Mesendoderm (in vitro differentiated cells): Measurements from ENCODE around the gene CTSL.

Experiments
- DNase-seq: peaks from one replicate; pipeline ENCODE4 v3.0.0; 2013
- H2AK5ac ChIP-seq: 2 replicates; pipeline ENCODE4 v1.6.1; 2013; ENCODE audit warnings: low read length, inconsistent platforms
- H2BK120ac ChIP-seq: 2 replicates; pipeline ENCODE4 v1.6.1; 2013; ENCODE audit warnings: low read depth, mild to moderate bottlenecking, low read length, moderate library complexity, mixed read lengths
- H2BK15ac ChIP-seq: replicated peaks from 2 replicates; pipeline ENCODE4 v1.6.1; 2013; ENCODE audit warnings: low read depth, mild to moderate bottlenecking, moderate library complexity
- H2BK5ac ChIP-seq: 2 replicates; pipeline ENCODE4 v1.6.1; 2013; ENCODE audit warnings: low read length, inconsistent platforms
- H3K18ac ChIP-seq: 2 replicates; pipeline ENCODE4 v1.6.1; 2013; ENCODE audit warnings: mild to moderate bottlenecking, low read length, mixed read lengths
- H3K23ac ChIP-seq: one replicate; pipeline ENCODE4 v1.6.1; 2013; ENCODE audit warnings: low read length
- H3K27ac ChIP-seq: 2 replicates; pipeline ENCODE4 v1.5.1; 2013; ENCODE audit warnings: low read depth, mild to moderate bottlenecking, inconsistent platforms, low read length, moderate library complexity
- H3K27me3 ChIP-seq: 2 replicates; pipeline ENCODE4 v1.6.1; 2013; ENCODE audit warnings: low read length, control low read depth, mild to moderate bottlenecking, inconsistent platforms; ENCODE audit not compliant: insufficient read depth, poor library complexity
- H3K36me3 ChIP-seq: 2 replicates; pipeline ENCODE4 v1.6.1; 2013; ENCODE audit warnings: low read length, inconsistent platforms; ENCODE audit not compliant: control insufficient read depth, insufficient read depth
- H3K4ac ChIP-seq: one replicate; pipeline ENCODE4 v1.6.1; 2013; ENCODE audit warnings: low read depth, mild to moderate bottlenecking, low read length, moderate library complexity
- H3K4me1 ChIP-seq: 2 replicates; pipeline ENCODE4 v1.6.1; 2013; ENCODE audit warnings: low read depth, low read length, inconsistent platforms; ENCODE audit not compliant: control insufficient read depth
- H3K4me2 ChIP-seq: 2 replicates; pipeline ENCODE4 v1.6.1; 2013; ENCODE audit warnings: low read length
- H3K4me3 ChIP-seq: 2 replicates; pipeline ENCODE4 v1.5.1; 2013; ENCODE audit warnings: mild to moderate bottlenecking, low read length
- H3K56ac ChIP-seq: one replicate; pipeline ENCODE4 v1.6.1; 2013; ENCODE audit warnings: low read length
- H3K79me1 ChIP-seq: 2 replicates; pipeline ENCODE4 v1.6.1; 2013; ENCODE audit warnings: low read length, inconsistent platforms
- H3K79me2 ChIP-seq: 2 replicates; pipeline ENCODE4 v1.6.1; 2013; ENCODE audit warnings: mild to moderate bottlenecking, low read length; ENCODE audit not compliant: control insufficient read depth, insufficient read depth
- H3K9ac ChIP-seq: 2 replicates; pipeline ENCODE4 v1.6.1; 2013; ENCODE audit warnings: low read length, inconsistent platforms
- H4K5ac ChIP-seq: one replicate; pipeline ENCODE4 v1.6.1; 2013; ENCODE audit warnings: low read length
- H4K8ac ChIP-seq: one replicate; pipeline ENCODE4 v1.6.1; 2013; ENCODE audit warnings: low read depth, mild to moderate bottlenecking, control low read depth, low read length, moderate library complexity
- WGBS: extraction: QIAGEN DNeasy Blood & Tissue Kit; methylation state at CpG from one replicate; pipeline ENCODE4 v1.1.7; 2013; ENCODE audit warnings: low lambda C conversion rate, missing lambda C conversion rate; ENCODE audit not compliant: insufficient coverage; ENCODE audit errors: extremely low coverage; 5-methylcytosine and 5-hydroxymethylcytosine counted together

The CTSL gene

GRCh38 chr9:87682085-87682484 lies 43.8 kb upstream of the CTSL start:
- no peak overlapping the region for H3K4me3 ChIP-seq
- no peak overlapping the region for H2AK5ac ChIP-seq
- H3K9ac ChIP-seq = no peak overlapping the region
- H2BK15ac ChIP-seq = no peak overlapping the region
- H3K4me2 ChIP-seq = no peak overlapping the region
- DNase-seq = no peak
- no peak overlapping the region for H2BK5ac ChIP-seq
- H3K79me2 ChIP-seq = no peaks in the 10 kb centered on the region
- H3K18ac ChIP-seq = no peak overlapping the region
- no peaks in the 10 kb centered on the region for H3K4me1 ChIP-seq
- H4K8ac ChIP-seq = no peak overlapping the region
- no peak overlapping the region for H4K5ac ChIP-seq
- H3K27me3 ChIP-seq = no peaks in the 10 kb centered on the region
- no peak overlapping the region for H3K4ac ChIP-seq
- peaks cover 9% of the 10 kb centered on the region for H3K36me3 ChIP-seq
- no peak overlapping the region for H3K23ac ChIP-seq
- no peak overlapping the region for H3K27ac ChIP-seq
- H3K79me1 ChIP-seq = no peaks in the 10 kb centered on the region
- H3K56ac ChIP-seq = no peak overlapping the region
- no peak overlapping the region for H2BK120ac ChIP-seq
- no CpG with 5 or more reads among the region's 4 CpGs for WGBS

DNA sequence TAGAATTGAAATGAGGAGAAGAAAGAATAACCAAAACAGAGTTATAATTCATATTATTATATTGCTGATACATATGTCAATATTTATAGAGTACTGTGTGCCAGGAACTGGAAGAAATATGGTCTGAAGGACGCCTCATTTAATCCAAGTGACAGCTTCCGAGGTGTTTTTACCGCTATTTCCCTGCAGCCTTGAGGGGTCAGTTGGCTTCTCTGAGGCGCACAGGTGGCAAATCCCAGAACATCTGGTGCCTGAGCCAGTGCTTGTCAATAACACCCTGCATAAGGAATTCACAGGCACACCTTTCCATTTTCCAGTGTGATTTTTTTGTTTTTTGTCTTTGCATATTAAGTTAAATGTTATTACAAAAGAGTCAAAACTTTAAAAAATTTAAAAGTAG lies 43.3 kb upstream of the CTSL start:
- H3K4me3 ChIP-seq = no peak overlapping the region
- peaks cover 9% of the 10 kb centered on the region for H3K36me3 ChIP-seq
- no peak overlapping the region for H2BK15ac ChIP-seq
- H3K27me3 ChIP-seq = no peaks in the 10 kb centered on the region
- no peak overlapping the region for H4K5ac ChIP-seq
- H3K4ac ChIP-seq = no peak overlapping the region
- no CpG with 5 or more reads among the region's 4 CpGs for WGBS
- no peaks in the 10 kb centered on the region for H3K79me2 ChIP-seq
- no peak overlapping the region for H3K4me2 ChIP-seq
- H3K27ac ChIP-seq = no peak overlapping the region
- H3K18ac ChIP-seq = no peak overlapping the region
- no peak overlapping the region for H3K9ac ChIP-seq
- no peaks in the 10 kb centered on the region for H3K4me1 ChIP-seq
- H2AK5ac ChIP-seq = no peak overlapping the region
- DNase-seq = no peak
- no peaks in the 10 kb centered on the region for H3K79me1 ChIP-seq
- H2BK5ac ChIP-seq = no peak overlapping the region
- H2BK120ac ChIP-seq = no peak overlapping the region
- H3K23ac ChIP-seq = no peak overlapping the region
- no peak overlapping the region for H3K56ac ChIP-seq
- no peak overlapping the region for H4K8ac ChIP-seq

DNA sequence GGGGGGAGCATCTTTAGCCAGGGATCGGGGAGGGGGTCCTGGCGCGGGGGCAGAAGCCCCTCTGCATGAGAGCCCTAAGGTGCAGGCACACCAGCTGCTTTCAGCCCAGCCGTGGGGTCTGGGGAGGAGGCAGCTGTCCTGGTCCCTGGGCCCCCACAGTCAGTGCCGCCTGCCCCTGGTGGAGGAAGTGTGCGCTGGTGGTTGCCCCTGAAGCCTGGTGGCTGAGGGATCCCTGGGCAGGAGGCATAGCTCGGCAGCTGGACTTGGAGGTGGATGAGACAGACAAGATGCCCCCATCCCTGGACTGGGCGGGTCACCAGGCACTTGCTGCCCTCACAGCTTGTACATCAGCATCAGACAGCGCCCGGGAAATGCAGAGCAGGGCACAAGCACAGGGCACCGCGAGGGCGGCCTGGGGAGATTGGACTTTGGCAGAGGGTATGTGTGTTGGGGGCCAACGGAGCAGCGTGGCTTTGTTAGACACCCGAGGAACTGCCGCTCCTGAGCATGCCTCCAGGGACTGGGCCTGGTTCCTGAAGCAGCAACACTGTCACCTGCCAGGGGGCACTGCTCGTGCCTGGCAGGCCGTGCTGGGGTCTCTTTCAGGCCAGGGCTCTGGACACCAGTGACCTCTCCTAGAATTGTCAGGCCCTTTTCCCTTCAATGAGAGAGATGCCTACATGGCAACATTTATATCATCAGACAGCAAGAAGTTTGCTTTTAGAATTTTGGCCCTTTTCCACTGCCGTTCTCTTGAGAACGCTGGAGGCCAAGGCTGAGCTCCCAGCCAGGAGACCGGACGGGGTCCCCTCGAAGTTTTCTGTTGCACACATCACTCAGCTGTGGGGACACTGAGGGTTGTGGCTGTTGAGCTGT lies 41.9 kb upstream of the CTSL start:
- no peak overlapping the region for H3K27ac ChIP-seq
- H3K4ac ChIP-seq = no peak overlapping the region
- H3K23ac ChIP-seq = no peak overlapping the region
- H3K56ac ChIP-seq = no peak overlapping the region
- no peak for DNase-seq
- H4K8ac ChIP-seq = no peak overlapping the region
- H3K4me1 ChIP-seq = no peaks in the 10 kb centered on the region
- no peaks in the 10 kb centered on the region for H3K27me3 ChIP-seq
- no peak overlapping the region for H2BK15ac ChIP-seq
- no peak overlapping the region for H2BK120ac ChIP-seq
- H3K36me3 ChIP-seq = peaks cover 9% of the 10 kb centered on the region
- no peak overlapping the region for H2AK5ac ChIP-seq
- no peak overlapping the region for H4K5ac ChIP-seq
- no peak overlapping the region for H3K4me3 ChIP-seq
- no peaks in the 10 kb centered on the region for H3K79me1 ChIP-seq
- no peak overlapping the region for H2BK5ac ChIP-seq
- H3K18ac ChIP-seq = no peak overlapping the region
- H3K9ac ChIP-seq = no peak overlapping the region
- H3K79me2 ChIP-seq = no peaks in the 10 kb centered on the region
- WGBS = no CpG with 5 or more reads among the region's 24 CpGs
- H3K4me2 ChIP-seq = no peak overlapping the region

- no peak overlapping the region for H3K4me3 ChIP-seq
- no peak overlapping the region for H3K4me2 ChIP-seq
- no peak overlapping the region for H4K8ac ChIP-seq
- no peak overlapping the region for H3K27ac ChIP-seq
- no peaks in the 10 kb centered on the region for H3K27me3 ChIP-seq
- H3K23ac ChIP-seq = no peak overlapping the region
- no peak overlapping the region for H2BK15ac ChIP-seq
- no peaks in the 10 kb centered on the region for H3K79me2 ChIP-seq
- no peaks in the 10 kb centered on the region for H3K4me1 ChIP-seq
- no peak overlapping the region for H2BK5ac ChIP-seq
- no peak overlapping the region for H3K18ac ChIP-seq
- WGBS = no CpG with 5 or more reads among the region's 11 CpGs
- H3K9ac ChIP-seq = no peak overlapping the region
- H3K4ac ChIP-seq = no peak overlapping the region
- no peak overlapping the region for H3K56ac ChIP-seq
- no peak overlapping the region for H2BK120ac ChIP-seq
- H4K5ac ChIP-seq = no peak overlapping the region
- peak; percentile 50 for DNase-seq
- H3K36me3 ChIP-seq = peaks cover 7% of the 10 kb centered on the region
- no peaks in the 10 kb centered on the region for H3K79me1 ChIP-seq
- H2AK5ac ChIP-seq = no peak overlapping the region
These were observed 41.2 kb upstream of the CTSL start for GRCh38 chr9:87684627-87685219.

- Histone ChIP-seq H3K27ac (no peak overlapping the region), H4K8ac (no peak overlapping the region), H2AK5ac (no peak overlapping the region), H3K4me3 (no peak overlapping the region), H4K5ac (no peak overlapping the region), H3K18ac (no peak overlapping the region), H3K23ac (no peak overlapping the region), H3K79me1 (no peaks in the 10 kb centered on the region), H3K36me3 (peaks cover 7% of the 10 kb centered on the region), H3K4ac (no peak overlapping the region), H3K9ac (no peak overlapping the region), H3K4me2 (no peak overlapping the region), H3K79me2 (no peaks in the 10 kb centered on the region), H3K4me1 (no peaks in the 10 kb centered on the region), H3K27me3 (no peaks in the 10 kb centered on the region), H2BK120ac (no peak overlapping the region), H3K56ac (no peak overlapping the region), H2BK15ac (no peak overlapping the region), H2BK5ac (no peak overlapping the region)
- DNase-seq = no peak
- WGBS = no CpG with 5 or more reads among the region's 4 CpGs
These were observed 40.5 kb upstream of the CTSL start for GRCh38 chr9:87685441-87685840.
